Fibroblast of skin of right quadriceps (primary cell): ENCODE data around the gene SLC11A2.
"Not testable (repeated sequence)": the region's sequence is repeated elsewhere in the genome, so short reads cannot be mapped to it uniquely, and the experiment has no call there.

Experiments used
- DNase-seq: peaks from one replicate; pipeline ENCODE4 v3.0.0-alpha.2; 2013

SLC11A2 gene

DNA sequence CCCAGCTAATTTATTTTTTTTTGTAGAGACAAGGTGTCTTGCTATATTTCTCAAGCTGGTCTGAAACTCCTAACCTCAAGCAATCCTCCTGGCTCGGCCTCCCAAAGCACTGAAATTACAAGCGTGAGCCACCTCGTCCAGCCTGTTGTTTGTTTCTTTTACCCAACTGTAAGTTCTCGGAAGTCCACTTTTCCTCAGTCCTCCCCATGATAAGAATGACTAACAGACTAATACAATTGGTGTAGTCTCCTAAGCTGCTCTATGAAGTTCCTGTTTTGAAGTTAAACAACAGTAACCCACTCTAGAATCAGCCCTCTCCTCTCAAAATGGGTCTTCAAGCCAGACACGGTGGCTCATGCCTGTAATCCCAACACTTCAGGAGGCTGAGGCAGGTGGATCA lies 37.3 kb downstream of the SLC11A2 start:
- DNase-seq, result no peak

DNA sequence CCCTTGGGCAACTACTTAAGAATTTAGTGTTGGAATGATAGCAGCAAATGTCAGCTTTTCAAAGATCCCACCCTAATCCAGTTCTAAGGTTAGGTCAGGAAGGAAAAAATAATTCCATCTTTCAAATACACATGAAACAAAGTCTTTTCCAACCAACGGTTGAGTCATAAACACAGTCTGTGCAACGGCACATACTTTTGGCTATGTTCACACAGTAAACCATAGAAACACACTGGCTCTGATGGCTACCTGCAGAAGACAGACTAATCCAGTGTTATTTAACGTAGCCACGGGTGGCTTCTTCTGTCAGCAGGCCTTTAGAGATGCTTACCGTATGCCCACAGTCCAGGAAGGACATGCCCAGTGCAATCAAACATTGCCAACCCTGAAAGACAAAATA lies 38.1 kb downstream of the SLC11A2 start:
- peak; percentile 37 for DNase-seq

DNA sequence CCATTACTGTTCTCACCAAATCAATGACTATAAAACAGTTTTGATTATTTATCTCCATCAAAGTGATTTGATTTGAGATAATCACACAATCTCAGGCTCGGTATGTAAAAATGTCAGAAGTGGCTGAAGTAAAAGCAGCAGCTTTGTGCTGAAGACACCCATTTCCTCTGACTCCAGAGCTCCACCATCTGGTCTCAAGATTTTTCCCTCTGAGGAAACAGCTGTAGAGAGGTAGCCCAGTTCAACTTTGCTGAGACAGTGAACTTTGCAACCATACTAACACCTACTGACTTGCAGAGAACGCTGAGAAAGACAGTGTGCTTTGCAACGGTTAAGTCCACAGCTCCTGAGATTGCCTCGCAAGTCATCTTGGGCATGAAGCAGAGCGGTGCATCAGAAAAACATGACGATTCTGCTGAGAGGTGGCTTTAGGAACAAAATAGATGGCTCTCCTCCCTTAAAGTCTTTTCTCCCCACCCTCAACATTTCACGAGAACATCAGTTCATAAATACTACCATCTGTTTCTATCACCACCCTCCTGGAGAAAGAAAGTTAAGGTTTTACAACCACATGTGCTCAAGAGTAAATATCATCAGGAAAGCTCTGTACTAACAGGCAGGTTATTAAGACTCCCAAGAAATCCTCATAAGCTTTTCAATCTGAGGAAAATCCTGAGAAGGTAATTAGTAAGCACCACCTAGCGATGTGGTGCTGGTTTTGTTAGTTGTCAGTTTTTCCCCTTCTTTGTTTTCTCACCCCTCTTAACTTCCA lies 39.0 kb downstream of the SLC11A2 start:
- peak; percentile 57 for DNase-seq

DNA sequence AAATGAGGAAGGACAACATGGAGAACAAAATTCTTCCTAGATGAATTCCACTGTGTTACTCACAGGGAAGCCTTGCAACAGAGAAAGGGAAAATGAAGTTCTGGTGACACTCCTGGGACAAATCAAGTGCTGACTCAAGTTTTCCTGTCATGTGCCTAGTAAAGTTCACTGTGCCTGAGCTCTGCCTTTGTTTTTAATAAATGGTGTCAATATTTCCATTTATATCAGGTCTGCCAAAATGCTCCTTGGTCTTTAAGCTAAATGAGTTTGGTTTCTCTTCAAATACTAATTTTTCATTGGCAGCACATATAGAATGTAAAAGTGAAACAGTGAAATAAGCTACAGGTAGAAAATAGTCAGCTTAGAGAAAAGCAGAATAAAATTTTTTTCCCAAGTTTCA lies 40.9 kb downstream of the SLC11A2 start:
- peak; percentile 78 for DNase-seq

DNA sequence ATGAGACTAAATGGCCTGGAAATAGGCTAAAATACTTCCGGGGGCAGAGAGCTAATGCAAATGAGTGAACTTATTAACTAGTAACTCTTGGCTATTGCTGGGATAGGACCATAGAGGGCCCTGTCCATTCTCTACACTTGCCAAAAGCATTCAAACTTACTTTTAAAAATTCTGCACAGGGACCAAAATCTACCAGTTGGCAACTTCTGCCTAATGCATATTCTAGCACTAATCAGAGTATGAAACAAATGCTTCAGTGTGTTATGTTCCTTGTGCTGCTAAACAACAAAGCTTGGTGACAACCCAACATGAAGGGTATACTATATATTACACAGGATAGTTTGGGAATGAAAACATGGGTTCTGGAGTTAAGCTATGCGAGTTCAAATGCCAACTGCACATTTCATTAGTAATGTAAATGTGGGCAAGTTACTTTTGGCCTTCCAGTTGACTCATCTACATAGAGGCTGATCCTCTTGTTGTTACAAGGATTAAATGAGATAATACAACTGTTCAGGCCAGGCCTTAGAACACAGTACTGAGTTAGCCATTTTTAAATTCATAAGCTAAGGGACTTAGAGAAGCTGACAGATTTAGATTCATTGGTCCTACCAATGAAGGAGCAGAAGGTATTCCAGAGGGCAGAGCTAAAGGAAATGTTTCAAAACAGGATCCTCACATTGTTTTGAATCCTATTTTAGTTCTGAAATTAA lies 41.4 kb downstream of the SLC11A2 start:
- peak; percentile 39 for DNase-seq

DNA sequence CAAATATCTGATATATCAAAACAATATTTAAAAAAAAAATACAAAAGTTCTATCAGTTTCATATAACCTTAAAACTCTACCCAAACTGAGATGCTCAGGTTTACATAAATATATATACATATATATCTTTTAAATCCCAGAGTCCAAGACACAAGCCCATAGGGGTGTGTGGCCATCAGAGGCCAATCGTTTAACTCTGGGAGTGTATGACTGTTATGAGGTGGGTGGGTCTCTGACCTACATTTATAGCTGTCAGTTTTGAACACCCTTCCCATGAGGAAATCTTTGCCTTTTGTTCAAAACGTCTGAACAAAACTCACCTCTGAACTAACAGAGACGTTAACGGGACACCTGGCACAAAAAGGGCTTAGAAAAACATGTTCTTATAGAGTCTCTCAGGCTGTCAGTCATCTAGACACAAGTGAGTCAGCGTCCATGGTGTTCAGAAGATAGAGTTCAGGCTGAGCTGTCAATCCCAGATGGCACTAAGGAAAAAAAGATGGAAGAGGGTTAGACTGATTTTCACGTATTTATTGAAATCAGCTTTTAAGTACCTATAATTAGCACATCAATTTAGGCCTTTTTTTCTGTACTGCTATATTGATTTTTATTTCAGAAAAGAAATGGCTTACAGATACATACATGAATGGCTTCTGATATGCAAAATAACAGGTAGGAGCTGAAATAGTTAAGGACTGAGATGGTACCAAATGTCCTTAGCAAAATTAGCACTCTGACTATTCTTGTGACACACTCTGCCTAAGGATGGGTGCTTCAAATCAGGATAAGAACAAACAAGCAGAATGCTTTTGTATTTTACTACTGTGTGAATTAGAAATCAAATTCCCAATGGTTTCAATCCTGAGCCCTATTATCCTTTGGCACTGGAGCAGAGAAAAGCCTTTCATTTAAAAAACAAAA lies 44.6 kb downstream of the SLC11A2 start:
- DNase-seq, result no peak

DNA sequence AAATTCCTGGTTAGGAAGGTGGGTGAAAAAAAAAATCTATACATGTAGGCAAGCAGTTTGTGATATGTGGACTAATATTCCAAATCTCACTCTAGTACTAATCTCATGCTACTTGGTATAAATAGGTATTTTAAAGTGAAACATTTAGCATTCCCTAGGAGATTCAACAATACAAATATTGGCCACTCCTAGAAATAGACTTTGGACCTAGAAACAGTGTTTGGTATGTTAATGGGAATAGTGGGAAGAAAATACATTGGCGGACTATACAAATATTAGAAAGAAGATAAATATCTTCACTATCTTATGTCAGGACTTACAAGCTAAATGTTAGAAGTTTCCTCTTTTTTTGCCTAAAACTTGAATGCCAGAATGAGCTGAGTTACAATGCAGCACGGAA lies 45.6 kb downstream of the SLC11A2 start:
- DNase-seq, result no peak

DNA sequence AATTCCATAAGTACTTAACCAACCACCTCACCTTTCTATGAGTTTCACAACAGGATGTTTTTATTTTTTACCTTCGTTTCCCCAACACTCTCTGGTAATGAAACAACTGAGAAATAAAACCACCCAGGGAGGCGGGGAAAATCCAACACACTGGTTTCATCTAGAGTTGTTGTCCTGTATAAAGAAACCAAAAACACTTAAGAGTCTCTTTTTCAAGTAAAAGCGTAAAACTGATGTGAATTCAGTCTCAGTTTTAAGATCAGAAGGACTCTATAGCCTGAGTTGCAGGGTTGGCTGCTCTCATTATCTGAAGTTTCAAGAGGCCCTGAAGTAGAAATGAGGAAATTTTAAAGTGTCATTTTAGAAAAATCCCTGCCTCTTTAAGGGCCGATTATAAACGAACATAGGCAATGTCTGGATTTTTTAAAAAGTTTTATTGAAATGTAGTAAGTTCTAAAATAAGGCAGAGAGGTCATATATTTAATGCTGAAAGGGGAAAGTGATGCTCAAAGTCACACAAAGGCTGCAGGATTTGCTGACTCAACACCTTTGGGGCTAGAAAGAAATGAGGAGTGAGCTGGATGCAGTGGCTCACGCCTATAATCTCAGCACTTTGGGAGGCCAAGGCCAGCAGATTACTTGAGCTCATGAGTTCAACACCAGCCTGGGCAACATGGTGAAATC lies 46.7 kb downstream of the SLC11A2 start:
- DNase-seq, result no peak

DNA sequence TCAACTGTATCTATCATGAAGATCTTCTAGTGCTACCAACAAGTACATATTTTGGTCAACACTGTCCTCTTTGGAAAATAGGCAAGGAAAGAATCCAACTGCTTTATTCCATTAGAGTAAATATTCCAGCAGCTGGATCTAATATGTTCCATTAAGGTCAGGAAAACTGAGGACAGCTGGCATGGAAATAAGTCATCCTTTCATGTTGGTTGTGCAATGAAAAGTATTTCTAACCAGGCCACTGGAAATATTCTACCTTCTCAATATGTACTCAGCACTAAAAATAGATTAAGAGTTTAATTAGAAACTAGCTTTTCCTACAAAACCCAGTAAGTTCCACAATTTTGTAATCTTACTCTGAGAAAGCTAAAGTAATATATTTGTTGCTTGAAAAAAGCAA lies 54.2 kb downstream of the SLC11A2 start:
- peak; percentile 27 for DNase-seq

DNA sequence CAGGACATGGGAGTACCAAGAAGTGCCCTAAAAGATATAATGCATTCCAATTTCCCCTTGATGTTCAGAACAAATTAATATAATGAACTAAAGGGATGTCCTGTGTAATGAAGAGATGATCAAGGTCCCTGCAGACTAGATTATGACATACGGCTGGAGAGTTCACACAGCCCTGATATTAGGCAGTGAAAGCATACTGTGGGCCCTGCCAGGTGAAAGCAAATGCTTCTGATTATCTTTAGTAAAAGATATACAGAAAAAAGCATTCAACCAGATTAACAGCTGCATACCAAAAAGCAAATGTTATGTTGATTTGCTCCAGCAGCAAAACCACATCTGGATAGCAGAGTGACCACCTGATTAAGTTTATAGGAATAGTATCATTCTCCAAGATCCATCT lies 61.8 kb downstream of the SLC11A2 start:
- DNase-seq, result no peak

DNA sequence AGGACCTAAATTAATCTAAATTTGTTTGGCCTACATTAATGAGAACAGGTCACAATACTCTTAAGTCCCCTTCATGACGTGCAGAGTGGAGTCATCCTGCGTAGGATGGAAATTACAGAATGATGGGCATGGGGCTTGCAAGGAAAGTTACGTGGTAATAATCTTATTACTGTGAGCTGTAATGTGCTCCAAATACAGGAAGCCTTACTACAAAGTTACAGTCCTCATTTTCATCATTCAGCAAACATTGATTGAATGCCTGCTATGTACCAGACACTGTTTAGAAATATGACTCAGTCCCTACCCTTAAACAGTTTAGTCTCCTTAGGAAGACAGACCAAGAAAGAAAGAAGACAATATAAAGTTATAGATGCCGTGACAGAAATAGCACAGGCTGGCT lies 64.5 kb downstream of the SLC11A2 start:
- no peak for DNase-seq

DNA sequence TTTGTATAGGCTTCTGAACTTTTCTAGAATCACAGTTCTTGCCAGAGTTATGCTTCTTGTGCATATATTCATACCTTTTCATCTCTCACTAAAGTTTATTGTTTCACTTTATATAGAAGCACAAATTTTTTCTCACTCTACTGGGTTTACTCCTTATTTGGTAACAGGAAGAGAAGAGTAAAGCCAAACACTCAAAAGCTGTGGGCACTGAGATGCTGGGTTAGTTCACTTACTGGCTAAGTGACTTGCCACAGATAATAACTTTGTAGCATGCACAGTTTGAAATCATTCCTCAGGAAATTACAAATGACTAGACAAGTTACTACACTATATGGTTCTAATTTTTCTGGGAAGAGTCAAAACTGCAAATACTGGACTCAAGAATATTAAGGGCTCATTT lies 66.1 kb downstream of the SLC11A2 start:
- DNase-seq, result peak; percentile 6

DNA sequence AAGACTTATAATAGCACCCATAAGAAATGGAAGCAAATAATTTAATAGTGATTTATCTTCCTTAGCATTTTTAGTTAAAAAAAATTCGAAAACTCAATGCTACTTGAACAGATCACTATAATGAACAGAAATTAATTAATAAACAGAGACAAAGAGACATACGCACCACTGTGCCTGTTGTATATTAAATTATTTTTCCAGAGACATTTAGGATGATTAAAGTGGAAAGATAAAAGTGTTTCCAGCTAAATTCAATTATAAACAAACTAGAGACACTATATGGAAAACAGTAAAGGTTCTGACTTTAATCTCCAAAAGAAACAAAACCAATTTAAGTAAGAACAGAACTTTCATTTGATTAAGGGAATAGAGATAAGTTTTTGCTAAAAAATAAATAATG lies 70.5 kb downstream of the SLC11A2 start:
- DNase-seq, result no peak

DNA sequence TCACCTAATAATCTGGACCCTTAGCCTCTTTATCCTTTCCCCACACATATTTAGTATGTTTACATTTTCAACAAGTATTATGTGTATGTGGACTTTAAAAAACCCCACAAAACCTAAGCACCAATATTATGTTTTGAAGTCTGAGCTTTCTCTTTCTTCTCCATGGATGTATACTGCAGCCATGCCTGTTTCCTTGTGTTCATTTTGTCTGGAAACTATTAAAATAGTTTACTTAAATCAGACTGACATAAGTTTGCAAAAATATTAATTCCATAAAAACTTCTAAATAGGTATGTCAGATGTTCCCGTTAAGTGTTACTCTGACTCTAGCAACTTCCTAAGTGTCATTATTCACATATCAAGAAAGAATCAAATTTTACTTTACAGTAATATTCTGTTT lies 70.9 kb downstream of the SLC11A2 start:
- DNase-seq, result no peak

DNA sequence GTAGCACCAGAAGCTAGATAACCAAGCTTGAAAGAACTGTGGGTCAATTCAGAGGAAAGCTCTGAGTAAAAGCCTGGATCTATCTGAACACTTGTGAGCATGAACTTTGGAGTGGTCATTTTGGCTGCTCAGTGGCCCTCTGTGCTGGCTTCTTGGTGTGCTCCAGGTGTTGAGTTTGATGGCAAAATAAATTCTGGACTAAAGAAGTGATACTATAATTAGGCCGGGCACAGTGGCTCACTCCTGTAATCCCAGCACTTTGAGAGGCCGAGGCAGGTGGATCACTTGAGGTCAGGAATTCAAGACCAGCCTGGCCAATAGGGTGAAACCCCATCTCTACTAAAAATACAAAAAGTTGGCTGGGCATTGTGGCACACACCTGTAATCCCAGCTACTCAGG lies 71.4 kb downstream of the SLC11A2 start:
- DNase-seq, result not testable (repeated sequence)

DNA sequence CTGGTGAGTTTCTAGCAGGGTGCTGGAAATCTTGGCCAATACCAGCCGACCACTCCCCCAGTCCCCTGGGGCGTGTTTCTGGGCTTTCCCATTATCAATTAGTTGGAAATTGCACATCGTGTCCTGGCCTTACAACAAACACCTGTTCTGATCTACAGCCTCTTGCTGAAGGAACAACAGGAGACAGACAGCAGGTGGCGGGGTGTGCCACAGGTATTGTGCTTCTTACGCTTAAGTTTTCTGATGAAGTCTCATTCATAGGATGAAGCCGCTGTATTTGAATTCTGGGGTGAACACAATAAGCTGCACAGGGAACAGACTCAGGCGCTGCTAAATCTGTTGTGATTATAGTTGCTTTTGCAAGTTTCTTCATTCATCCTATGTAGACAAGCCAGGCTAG lies 73.1 kb downstream of the SLC11A2 start:
- no peak for DNase-seq

DNA sequence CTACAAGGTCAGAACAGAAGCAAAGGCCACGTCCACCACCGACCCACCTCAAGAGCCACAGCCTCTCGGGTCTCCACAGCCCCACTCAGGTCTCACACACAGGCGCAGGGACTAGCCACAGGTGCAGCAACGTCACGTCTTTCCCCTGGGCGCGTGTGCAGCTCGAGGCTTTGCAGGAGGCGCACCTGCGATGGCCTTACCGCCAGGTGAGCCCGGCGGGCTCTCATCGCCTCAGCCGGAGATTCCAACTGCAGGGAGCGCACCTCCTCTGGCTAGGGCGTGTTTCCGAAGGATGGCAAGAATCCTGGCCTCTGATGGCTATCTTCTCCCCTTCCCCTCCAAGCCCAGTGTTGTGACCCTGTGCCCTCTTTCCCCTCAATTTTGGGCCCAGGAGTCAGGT lies 73.7 kb downstream of the SLC11A2 start, which contains the start of gene HIGD1C:
HIGD1C (plus strand) TSS at position 35 of the 400 bp plus-strand sequence. CDS start 1,455 bp downstream, outside the sequence.
- no peak for DNase-seq

DNA sequence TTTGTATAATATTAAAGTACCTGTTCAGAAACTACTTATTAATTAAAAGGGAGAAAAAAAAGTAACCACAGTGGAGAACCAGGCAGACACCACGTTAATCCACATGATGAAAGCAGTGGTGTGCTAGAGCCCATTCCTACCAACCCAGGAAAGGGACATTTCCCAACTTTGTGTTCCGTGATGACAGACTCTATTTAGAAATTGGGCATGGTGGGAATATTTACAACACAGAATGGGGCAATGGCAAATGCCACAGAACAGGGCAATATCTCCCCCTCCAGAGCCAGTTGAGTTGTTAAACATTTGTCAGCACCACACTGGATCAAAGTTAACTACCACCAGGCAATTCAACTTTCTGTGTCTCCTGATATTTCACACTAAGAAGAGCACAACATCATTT lies 75.1 kb downstream of the SLC11A2 start:
- no peak for DNase-seq

DNA sequence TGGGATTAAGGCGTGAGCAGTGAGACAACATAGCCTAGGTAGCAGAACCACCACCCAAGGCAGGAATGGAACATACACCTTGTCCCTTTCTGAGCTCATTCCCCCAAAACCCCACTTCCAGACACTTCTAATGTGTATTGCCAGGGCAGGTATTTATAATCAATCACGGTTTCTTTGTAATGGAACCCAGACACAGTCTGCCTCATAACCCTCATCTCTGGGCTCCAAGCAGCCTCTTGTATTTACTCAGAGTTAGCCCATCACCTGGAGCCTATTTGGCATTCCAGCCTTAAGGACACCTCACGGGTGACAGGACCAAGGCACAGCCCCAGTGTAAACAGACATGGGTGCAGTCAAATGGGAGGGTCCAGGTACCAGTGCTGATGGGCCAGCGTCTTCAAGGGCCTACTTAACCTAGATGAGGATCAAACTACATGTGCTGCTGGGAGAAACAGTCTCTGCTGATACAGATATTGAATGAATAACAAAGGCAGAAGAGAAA lies 76.3 kb downstream of the SLC11A2 start:
- no peak for DNase-seq

DNA sequence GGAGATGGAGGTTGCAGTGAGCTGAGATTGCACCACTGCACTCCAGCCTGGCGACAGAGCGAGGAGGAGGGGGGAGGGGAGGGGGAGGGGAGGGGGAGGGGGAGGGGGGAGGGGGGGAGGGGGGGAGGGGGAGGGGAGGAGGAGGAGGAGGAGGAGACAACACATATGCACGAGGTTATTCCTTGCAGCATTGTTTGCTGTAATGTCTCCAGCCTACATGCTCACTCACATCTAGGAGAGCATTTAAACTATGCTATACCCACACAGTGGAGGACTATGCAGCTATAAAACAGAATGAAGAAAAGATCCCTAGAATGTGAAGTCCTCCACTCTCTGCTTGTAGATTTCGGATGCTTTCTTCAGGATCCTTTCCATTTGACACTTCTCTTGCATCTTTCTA lies 77.4 kb downstream of the SLC11A2 start:
- no peak for DNase-seq

DNA sequence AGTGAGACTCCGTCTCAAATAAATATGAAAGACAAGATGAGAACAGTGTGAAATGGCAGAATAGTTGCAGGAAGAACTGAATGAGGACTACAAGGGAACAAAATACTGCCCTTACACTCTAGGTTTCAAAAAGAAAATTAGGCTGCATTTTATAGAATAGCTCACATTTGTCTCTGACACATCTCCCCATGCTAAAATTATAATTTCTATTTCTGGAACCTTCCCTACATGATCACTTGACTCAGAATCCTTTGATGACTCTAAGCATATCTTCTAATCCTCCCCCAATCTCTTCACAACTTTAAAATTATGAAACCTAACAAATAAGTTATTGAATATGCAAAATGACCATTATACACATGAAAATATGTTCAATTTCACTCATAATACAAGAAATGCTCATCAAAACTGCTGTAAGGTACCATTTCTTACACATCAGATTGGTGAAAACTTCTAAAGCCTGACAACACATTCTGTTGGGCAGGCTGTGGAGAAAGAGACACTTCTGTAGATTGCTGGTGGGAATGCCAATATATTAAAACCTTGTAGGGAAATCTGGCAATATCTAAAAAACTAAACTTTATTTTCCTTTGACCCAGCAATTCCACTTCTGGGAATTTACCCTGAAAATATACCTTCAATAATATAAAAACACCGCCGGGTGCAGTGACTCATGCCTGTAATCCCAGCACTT lies 78.1 kb downstream of the SLC11A2 start:
- DNase-seq, result no peak

DNA sequence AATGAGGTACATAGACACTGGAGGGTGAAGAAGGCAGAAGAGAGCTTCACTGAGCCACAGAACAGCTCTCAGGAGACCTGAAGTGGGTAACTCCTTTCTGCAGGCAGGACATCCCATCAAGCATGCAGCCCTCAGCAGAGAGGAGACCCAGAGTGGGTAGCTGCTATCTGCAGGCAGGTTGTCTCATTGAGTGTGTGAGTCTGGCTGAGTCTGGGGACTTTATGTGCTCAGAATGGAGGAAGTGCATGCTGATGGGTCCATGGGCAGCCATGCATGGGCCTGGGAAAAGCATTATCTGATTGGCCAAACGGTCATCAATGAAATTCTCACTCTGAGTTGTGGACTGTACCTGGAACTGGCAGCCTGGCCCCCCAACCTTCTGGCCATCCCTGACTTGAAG lies 88.5 kb downstream of the SLC11A2 start:
- no peak for DNase-seq
